ENCODE measurements around the gene L3MBTL4. TPM values are rescaled to one million over a fixed set of nuclear protein-coding genes. Genes with fewer than 3 reads are reported as not detected.
"Not testable (repeated sequence)": the region's sequence is repeated elsewhere in the genome, so short reads cannot be mapped to it uniquely, and the experiment has no call there.

The L3MBTL4 gene
- polyA plus RNA-seq, 4 donors = 3.6 to 5.9 (median 5.3) TPM

DNA sequence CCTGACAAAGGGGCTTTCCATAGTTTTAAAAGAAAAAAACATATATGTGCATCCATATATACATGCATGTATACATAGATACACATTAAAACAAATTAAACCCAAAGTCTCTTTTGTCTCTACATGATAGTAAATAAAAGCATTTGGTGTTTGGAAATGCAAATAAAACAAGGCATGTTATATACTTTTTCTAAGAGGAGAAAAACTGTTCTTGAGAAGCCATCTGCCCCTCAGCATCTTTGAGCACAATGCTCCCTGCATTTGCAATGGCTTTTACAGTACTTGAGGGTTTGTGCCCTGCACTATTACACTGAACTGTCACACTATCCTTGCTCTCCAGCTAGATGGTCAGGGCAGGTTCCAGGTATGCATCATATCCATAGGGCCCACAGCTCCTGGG lies 210.2 kb downstream of the L3MBTL4 start:
- no peak for DNase-seq (ENCODE audit: low read depth in 4 of 4, low spot score in 2 of 4)

- DNase-seq (ENCODE audit: low read depth in 4 of 4, low spot score in 2 of 4) = no peak
These were observed 210.9 kb downstream of the L3MBTL4 start for GRCh38 chr18:6203791-6204190.

DNA sequence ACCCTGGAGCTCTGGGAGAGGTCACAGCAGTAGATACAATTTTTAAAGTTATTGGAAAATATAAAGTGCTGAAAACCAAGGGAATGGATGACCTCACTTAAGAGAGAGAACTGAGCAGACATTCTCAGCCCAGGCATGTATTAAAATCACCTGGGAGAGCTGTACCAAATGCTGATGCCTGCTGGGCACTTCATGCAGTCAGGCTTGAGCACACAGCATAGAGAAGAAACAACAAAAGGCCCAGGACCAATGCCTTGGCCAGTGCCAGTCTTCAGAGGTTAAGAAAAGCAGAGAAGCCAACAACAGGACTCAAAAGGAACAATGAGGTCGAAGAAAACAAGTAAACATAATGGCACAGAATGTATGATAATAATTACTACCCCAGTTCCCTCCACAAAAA lies 211.8 kb downstream of the L3MBTL4 start:
- no peak for DNase-seq (ENCODE audit: low read depth in 4 of 4, low spot score in 2 of 4)

- DNase-seq (ENCODE audit: low read depth in 4 of 4, low spot score in 2 of 4) = no peak
These were observed 214.4 kb downstream of the L3MBTL4 start for GRCh38 chr18:6200204-6200774.

DNA sequence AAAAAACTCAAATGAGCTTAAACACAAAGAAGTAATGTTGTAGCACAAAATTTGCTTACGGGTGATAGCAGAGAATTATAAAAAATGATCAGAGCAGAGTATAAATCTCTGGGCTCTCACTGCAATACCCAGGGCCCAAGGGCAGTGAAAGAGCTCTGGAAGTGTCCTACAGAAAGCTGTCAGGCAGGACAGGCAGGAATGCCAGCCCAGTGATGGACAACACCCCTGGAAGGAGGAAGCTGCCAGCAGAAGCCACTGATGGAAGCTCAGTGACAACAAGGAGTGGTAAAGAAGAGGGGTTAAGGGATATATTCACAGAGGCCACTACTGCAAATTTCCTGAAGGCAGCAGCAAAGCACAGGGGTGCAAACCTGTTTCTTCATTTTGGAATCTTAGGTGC lies 214.9 kb downstream of the L3MBTL4 start:
- DNase-seq (ENCODE audit: low read depth in 4 of 4, low spot score in 2 of 4) = no peak

- no peak for DNase-seq (ENCODE audit: low read depth in 4 of 4, low spot score in 2 of 4)
These were observed 216.1 kb downstream of the L3MBTL4 start for GRCh38 chr18:6198585-6198984.

DNA sequence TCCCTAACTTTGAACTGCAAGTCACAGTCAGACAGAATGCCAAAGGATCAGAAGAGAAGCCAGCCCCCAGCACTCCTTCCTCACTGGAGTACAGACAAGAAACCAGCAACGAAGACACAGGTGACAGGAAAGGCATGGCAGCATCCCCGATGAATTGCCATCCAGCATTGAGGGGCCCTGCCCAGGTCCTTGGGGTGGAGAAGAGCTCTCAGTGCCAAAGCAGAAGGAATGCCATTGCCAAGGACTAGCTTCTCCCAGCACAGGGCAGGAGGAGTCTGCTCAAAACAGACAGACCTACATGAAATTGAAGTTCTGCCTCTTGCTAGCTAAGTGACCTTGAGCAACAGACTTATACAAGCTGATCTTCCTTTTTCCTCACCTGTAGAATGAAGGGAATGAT lies 220.1 kb downstream of the L3MBTL4 start:
- no peak for DNase-seq (ENCODE audit: low read depth in 4 of 4, low spot score in 2 of 4)

- DNase-seq (ENCODE audit: low read depth in 4 of 4, low spot score in 2 of 4) = not testable (repeated sequence)
These were observed 228.9 kb downstream of the L3MBTL4 start for GRCh38 chr18:6185782-6186181.

DNA sequence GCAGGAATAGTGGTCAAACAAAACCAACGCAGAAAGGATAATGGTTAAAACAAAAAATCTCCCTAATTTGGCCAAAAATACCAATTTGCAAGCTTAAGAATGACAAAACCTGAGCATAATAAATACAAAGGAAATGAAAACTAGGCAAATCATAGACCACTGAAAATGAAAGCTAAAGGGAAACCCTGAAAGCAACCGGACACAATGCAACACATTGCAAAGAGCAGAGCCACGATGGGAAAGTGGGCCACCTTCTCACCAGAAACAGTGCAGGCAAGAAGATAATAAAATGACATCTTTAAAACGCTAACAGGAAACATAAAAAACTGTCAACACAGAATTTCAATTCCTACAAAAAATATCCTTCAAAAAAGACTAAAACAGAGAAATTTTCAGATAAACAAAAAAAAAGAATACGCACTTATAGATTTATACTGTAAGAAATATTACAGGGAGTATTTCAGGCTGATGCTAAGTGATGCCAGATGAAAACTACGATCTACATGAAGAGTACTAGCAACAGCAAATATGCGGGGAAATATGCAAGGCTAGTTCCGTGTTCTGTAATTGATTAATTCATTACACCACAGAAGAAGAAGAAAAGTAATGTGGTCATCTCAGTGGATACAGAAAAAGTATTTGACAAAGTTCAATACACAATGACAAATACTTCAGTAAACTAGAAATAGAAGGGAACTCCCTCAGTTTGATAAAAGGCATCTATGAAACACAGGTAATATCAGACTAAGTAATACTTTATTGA lies 239.5 kb downstream of the L3MBTL4 start:
- DNase-seq (ENCODE audit: low read depth in 4 of 4, low spot score in 2 of 4) = no peak

- no peak for DNase-seq (ENCODE audit: low read depth in 4 of 4, low spot score in 2 of 4)
These were observed 244.1 kb downstream of the L3MBTL4 start for GRCh38 chr18:6170604-6171003.

DNA sequence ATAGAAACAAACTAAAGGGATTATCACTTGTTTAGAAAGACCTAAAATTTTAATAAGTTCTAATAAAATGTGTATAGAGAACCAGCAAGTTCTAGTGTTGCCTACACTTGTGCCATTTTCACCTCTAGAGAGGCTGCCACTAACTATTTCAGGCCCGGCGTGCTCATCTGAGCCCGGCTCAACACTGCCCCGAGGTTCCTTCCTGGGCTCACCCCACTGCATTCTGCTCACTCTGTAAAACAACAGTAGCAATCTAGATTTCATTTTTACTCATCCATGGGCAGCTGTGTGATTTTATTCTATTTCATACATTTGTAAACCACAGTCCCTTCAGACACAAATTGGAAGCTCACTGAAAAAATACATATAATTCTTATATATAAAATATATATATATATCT lies 253.2 kb downstream of the L3MBTL4 start:
- no peak for DNase-seq (ENCODE audit: low read depth in 4 of 4, low spot score in 2 of 4)

- DNase-seq (ENCODE audit: low read depth in 4 of 4, low spot score in 2 of 4) = no peak
These were observed 255.3 kb downstream of the L3MBTL4 start for GRCh38 chr18:6159426-6159825.

- no peak for DNase-seq (ENCODE audit: low read depth in 4 of 4, low spot score in 2 of 4)
These were observed 255.8 kb downstream of the L3MBTL4 start for GRCh38 chr18:6158958-6159357.

DNA sequence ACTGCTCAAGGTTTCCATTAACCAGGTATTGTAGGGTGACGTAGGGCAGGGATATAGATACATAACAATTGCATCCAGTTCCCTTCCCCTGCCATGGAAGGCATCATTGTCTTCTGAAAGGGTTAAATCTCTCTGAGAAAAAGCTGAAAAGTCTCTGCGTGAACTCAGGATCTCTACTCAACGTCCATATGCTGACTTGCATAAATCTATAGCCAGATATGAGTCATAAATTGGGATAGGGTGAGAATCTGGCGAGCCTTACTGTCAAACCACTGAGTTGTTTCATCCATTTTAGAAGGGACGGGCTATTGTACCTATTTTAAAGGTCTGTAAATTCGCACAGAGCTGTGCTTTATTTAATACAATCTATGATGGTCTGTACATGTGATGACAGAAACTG lies 258.3 kb downstream of the L3MBTL4 start:
- DNase-seq (ENCODE audit: low read depth in 4 of 4, low spot score in 2 of 4) = no peak

DNA sequence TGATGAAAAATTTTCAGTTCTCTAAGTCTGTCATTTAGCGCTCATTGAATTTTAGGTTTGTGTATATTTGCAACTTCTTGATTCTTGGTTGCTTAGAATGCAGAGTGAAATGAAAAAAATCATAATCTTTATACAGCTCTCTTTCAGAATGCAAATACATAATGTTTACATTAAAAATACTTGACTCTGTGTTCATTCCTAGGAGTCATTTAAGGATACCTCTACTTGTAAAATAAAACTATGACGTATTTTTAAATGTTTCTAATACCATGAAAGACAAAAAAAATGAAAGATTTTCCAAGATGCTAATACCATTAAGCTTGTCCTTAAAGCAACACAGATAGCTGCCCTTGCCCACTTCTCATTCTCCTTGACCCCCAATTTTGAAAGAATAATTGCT lies 259.0 kb downstream of the L3MBTL4 start:
- no peak for DNase-seq (ENCODE audit: low read depth in 4 of 4, low spot score in 2 of 4)

DNA sequence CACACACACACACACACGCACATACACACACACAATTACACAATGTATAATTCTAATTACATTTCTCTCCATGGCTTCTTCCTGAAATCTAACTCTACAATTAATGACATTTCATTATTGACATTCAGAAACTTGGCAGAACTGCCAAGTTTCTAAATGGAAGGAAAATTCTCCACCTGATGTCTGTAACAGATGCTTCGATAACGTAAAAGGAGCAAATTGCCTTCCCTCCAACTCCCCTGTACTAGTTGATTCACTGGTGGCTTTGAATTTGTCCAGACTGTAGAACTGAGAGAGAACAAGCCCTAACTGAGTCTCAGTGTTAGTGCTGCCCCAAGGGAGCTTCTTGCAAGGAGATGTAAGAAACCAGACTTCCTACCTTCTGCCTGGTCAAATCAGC lies 264.3 kb downstream of the L3MBTL4 start:
- DNase-seq (ENCODE audit: low read depth in 4 of 4, low spot score in 2 of 4) = no peak

DNA sequence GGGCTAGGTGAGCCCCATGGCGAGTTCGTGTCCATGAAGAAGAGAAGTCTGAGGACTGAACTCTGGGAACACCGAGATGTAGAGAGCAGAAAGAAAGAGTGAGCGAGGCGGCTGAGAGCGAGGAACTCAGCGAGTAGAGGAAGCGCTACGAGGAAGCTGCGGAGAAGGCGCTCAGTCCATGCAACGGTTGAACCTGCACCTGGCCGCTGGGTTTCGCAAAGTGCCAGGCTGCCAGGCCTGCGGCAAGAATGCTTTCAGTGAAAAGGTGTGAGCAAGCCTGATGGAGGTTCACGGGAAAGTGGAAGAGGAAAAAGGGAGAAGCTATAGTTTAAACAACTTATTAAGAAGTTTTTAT lies 268.4 kb downstream of the L3MBTL4 start:
- no peak for DNase-seq (ENCODE audit: low read depth in 4 of 4, low spot score in 2 of 4)

- DNase-seq (ENCODE audit: low read depth in 4 of 4, low spot score in 2 of 4) = no peak
These were observed 268.9 kb downstream of the L3MBTL4 start for GRCh38 chr18:6145645-6146306.

- DNase-seq (ENCODE audit: low read depth in 4 of 4, low spot score in 2 of 4) = no peak
These were observed 275.7 kb downstream of the L3MBTL4 start for GRCh38 chr18:6139007-6139406.

GRCh38 chr18:6135901-6136300 lies 278.8 kb downstream of the L3MBTL4 start:
- DNase-seq (ENCODE audit: low read depth in 4 of 4, low spot score in 2 of 4) = not testable (repeated sequence)

DNA sequence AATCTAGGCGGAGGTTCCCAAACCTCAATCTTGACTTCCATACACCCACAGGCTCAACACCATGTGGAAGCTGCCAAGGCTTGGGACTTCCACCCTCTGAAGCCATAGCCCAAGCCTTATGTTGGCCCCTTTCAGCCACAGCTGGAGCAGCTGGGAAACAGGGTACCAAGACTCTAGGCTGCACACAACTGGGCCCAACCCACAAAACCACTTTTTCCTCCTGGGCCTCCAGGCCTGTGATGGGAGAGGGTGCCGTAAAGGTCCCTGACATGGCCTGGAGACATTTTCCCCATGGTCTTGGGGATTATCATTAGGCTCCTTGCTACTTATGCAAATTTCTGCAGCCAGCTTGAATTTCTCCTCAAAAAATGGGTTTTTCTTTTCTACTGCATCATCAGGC lies 279.7 kb downstream of the L3MBTL4 start:
- not testable (repeated sequence) for DNase-seq (ENCODE audit: low read depth in 4 of 4, low spot score in 2 of 4)

- DNase-seq (ENCODE audit: low read depth in 4 of 4, low spot score in 2 of 4) = no peak
These were observed 281.9 kb downstream of the L3MBTL4 start for GRCh38 chr18:6132751-6133368.
